GM19452 (cell line): ENCODE results near the gene CDK5RAP3.
"Not testable (repeated sequence)": the region's sequence is repeated elsewhere in the genome, so short reads cannot be mapped to it uniquely, and the experiment has no call there.

Experiments
- ATAC-seq: cut with Tn5 transposase; IDR thresholded peaks from one replicate; pipeline ENCODE4 v1.9.1; 2021; ENCODE audit not compliant: unreplicated experiment

CDK5RAP3 gene

GRCh38 chr17:47996201-47996600, 25.3 kb downstream of the CDK5RAP3 start:
- no peak for ATAC-seq

DNA sequence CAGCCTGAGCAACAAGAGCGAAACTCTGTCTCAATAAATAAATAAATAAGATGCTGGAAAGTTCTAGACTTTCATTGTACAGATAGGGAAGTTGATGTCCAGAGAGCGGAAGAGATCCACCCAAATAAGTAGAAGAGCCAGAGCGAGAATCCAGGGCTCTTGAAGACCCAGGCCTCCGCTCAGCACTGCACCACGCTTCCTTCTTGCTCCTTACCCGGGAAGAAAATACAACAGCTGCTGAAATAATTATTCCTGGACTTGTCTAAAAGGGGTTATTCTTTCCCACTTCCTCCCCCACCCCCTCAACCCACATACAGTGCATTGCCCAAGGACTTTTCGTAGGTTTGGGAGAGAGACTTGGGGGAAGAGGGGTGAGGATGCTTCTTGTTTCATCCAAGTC, 26.7 kb downstream of the CDK5RAP3 start:
- ATAC-seq, result no peak

GRCh38 chr17:47998044-47998443, 27.1 kb downstream of the CDK5RAP3 start:
- ATAC-seq, result no peak

- no peak for ATAC-seq
These were observed 28.7 kb downstream of the CDK5RAP3 start for GRCh38 chr17:47999582-47999981.

- no peak for ATAC-seq
These were observed 30.3 kb downstream of the CDK5RAP3 start for GRCh38 chr17:48001197-48001596.

DNA sequence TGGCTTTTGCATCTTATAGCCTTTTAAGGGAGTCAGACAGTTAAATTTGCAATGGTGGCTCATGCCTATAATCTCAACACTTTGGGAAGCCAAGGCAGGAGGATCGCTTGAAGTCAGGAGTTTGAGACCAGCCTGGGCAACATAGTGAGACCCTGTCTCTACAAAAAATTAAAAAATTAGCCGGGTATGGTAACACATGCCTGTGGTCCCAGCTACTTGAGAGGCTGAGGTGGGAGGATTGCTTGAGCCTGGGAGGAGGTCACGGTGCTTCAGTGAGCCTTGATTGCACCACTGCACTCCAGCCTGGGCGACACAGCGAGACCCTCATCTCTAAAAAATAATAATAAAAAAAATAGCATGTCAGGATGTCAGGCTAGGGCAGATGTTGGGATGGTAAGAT, 30.7 kb downstream of the CDK5RAP3 start:
- not testable (repeated sequence) for ATAC-seq

GRCh38 chr17:48002266-48002915, 31.5 kb downstream of the CDK5RAP3 start:
- ATAC-seq, result no peak

DNA sequence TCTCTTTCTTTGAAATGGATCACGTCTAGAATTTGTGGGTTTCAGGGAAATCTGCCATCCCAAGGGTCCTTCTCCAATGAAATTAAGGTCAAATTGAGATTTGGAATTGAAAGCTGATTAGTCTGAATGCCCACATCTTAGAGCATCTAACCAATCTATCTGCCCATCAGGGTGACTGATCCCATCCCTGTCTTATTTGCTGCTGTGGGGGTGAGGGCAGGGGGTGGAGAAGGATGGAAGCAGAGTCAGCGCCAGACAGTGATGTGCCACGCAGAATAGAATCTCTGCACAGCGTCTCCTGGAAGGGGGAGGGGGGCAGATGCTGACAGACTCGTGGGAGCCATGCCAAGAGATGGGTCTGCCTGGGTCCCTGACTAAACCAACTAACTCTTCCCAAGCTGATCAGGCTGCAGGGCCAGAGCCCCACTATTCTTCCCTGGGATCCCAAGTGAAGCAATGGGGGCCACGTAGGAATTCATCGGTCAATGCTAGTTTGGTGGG, 32.1 kb downstream of the CDK5RAP3 start:
- no peak for ATAC-seq

GRCh38 chr17:48003417-48004151, 32.7 kb downstream of the CDK5RAP3 start:
- ATAC-seq, result no peak

DNA sequence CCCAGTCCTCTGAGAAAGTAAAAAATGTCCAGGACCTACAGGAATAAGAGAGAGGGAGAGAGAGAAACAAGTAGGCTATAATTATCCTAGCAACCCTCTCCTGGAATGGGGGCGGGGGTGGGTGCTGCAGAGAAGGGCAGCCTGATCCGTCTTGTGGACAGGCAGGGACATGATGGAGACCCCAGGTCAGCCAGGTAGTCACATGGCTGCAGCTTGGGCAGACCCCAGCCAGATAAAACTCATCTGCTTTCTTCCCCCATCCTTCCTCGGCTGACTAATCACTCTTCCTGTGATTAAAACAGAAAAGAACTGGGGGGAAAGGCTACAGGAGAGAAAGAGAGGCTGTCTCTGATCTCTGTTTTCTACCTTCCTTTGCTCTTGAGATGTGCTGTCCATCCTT, 34.1 kb downstream of the CDK5RAP3 start:
- ATAC-seq, result no peak

GRCh38 chr17:48006936-48007709, 36.2 kb downstream of the CDK5RAP3 start:
- no peak for ATAC-seq

GRCh38 chr17:48010193-48010592, 39.3 kb downstream of the CDK5RAP3 start:
- ATAC-seq, result no peak

DNA sequence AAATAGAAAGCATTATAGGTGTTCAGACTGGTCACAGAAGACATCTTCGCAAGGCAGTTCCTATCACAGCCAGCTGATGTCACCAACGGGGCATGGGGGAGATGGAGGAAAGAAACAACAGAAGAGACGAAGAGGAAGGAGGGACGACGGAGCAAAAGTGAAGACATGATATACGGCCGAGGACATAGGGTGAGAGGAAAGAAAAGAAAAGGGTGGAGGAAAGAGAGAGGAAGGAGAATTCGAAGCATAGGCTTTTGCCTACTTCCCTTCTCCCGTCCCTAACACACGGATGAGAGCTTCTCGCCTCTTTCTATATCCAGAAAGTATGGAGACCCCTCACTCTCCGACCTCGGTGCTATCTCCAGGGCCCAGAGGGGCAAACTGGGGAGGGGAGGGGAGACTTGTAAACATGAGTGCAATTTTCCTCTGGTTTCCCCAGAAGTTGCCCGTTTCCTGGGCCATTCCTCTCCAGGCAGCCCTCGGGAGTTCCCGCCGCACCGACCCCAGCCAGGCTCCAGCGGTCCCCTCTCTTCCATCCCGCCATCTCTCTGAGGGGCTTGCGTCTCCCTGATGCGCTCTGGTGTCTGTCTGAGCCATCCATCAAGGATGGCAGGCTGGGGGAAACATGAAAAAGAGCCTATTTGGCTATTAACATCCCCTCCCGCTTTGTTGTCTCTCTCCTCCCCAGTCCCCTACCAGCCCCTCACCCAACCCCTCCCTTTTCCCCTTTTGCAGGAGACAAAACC, 40.7 kb downstream of the CDK5RAP3 start:
- no peak for ATAC-seq

GRCh38 chr17:48012151-48012520, 41.2 kb downstream of the CDK5RAP3 start:
- ATAC-seq, result no peak

GRCh38 chr17:48012654-48013053, 41.7 kb downstream of the CDK5RAP3 start:
- no peak for ATAC-seq

DNA sequence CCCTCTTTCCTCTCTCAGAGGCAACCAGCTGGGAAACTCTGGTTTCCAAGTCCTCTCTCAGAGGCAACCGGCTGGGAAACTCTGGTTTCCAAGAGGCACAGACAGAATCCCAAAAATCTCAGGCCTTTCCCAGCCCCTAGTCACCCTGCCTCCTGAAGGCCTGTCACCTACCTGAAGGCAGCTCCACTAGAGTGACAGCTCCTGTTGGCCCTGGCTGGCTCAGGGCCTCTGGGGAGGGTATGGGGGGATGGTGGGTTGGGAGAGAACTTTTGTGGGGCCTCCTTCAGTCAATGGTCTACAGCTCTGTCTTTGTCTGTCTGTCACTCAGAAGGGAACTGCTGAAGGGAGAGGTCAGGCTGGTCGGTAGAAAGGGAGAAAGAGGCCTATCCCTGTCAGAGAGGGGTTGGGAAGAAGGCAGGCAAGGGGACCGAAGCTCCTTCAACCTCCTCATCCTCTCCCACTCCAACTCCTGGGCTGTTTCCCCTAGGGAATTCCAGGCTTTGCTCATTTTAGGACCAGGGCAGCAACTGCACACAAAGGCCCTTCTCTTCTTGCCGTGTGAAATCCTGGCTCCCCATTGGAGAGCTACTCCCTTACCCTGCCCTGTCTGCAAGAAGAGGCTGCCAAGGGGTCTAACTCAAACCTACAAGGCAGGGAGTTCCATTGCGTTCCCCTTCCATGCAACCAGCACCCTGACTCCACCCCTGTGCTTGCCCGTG, 43.1 kb downstream of the CDK5RAP3 start:
- no peak for ATAC-seq

GRCh38 chr17:48014595-48015111, 43.7 kb downstream of the CDK5RAP3 start:
- no peak for ATAC-seq

- ATAC-seq, result no peak
These were observed 45.2 kb downstream of the CDK5RAP3 start for GRCh38 chr17:48016112-48016511.

- ATAC-seq, result peak; percentile 20
These were observed 46.9 kb downstream of the CDK5RAP3 start for GRCh38 chr17:48017817-48018158.

- no peak for ATAC-seq
These were observed 51.0 kb downstream of the CDK5RAP3 start for GRCh38 chr17:48021934-48022333.
